Endothelial cell of umbilical vein (primary cell): Measurements from ENCODE around the gene GJB1. TPM values are rescaled to one million over a fixed set of nuclear protein-coding genes. Genes with fewer than 3 reads are reported as not detected.

Experiments used
- BruUV-seq: library from RNA; stranded (reverse); fragments of 400-500 nt; replicated peaks from 2 replicates; lab custom pipeline; 2021; lab: Mats Ljungman, UMichigan
- CTCF ChIA-PET: fragments of 300-600, 350-600 bp; sonication (Branson Sonifier 250); formaldehyde crosslinking; loops from one replicate; lab custom pipeline; 2021; ENCODE audit warnings: antibody characterized with exemption, inconsistent platforms; lab: Charles Lee
- POLR2A ChIA-PET: fragments of 300-600, 350-600 bp; sonication (Branson Sonifier 250); formaldehyde crosslinking; loops from one replicate; lab custom pipeline; 2021; ENCODE audit warnings: antibody characterized with exemption, inconsistent platforms; lab: Charles Lee
- DNase-seq: peaks from one replicate; pipeline ENCODE4 v3.0.0-alpha.2; 2011; ENCODE audit warnings: low read depth, low spot score
- FAIRE-seq: peaks from 2 replicates; lab custom pipeline; 2011; peaks lifted over from hg19 to GRCh38; lab: Jason Lieb, UNC
- H2AFZ ChIP-seq: 2 replicates; pipeline ENCODE4 v1.6.0; 2012; ENCODE audit warnings: low read depth, low read length, control low read depth, inconsistent platforms
- H3K27ac ChIP-seq: 2 replicates; pipeline ENCODE4 v1.5.1; 2011; ENCODE audit warnings: low read depth, mild to moderate bottlenecking, control low read depth, low read length, moderate library complexity; ENCODE audit not compliant: insufficient read depth
- H3K27me3 ChIP-seq, 2 experiments: 2 replicates each; pipeline versions ENCODE4 v1.6.0 to v1.6.1; 2011; ENCODE audit warnings: low read length in 2 of 2, mixed read lengths in 1 of 2; ENCODE audit not compliant: control insufficient read depth in 2 of 2, insufficient read depth in 2 of 2
- H3K36me3 ChIP-seq, 2 experiments: 2 replicates in 1 of 2; 3 replicates in 1 of 2; pipeline ENCODE4 v1.5.1; 2011; ENCODE audit warnings: low read length in 2 of 2, mild to moderate bottlenecking in 1 of 2, moderate library complexity in 1 of 2; ENCODE audit not compliant: control insufficient read depth in 2 of 2, insufficient read depth in 2 of 2; ENCODE audit errors: extremely low read depth in 1 of 2
- H3K4me1 ChIP-seq: 3 replicates; pipeline ENCODE4 v1.5.1; 2011; ENCODE audit warnings: mild to moderate bottlenecking, low read length; ENCODE audit not compliant: control insufficient read depth, insufficient read depth; ENCODE audit errors: extremely low read depth
- H3K4me2 ChIP-seq: 2 replicates; pipeline ENCODE4 v1.6.1; 2011; ENCODE audit warnings: low read length, control low read depth, mixed read lengths; ENCODE audit not compliant: insufficient read depth
- H3K4me3 ChIP-seq, 3 experiments: fragments of 200-600 bp in 1 of 3; sonication (generic), shearing (Covaris generic) in 1 of 3; replicated peaks in 1 of 3; 2 replicates each; pipeline ENCODE4 v1.5.1; 2011 to 2016; ENCODE audit warnings: control low read depth in 3 of 3, low read length in 3 of 3, mild to moderate bottlenecking in 2 of 3, inconsistent platforms in 1 of 3, low read depth in 1 of 3, moderate library complexity in 1 of 3; ENCODE audit not compliant: insufficient read depth in 1 of 3
- H3K79me2 ChIP-seq: 2 replicates; pipeline ENCODE4 v1.6.0; 2012; ENCODE audit warnings: low read length, inconsistent platforms; ENCODE audit not compliant: control insufficient read depth, insufficient read depth
- H3K9ac ChIP-seq: replicated peaks from 2 replicates; pipeline ENCODE3; 2011; ENCODE audit warnings: low read length, control low read depth; ENCODE audit not compliant: insufficient read depth; ENCODE audit errors: extremely low read depth
- H3K9me1 ChIP-seq: replicated peaks from 3 replicates; pipeline ENCODE4 v1.6.0; 2011; ENCODE audit warnings: mild to moderate bottlenecking, low read length; ENCODE audit not compliant: control insufficient read depth, insufficient read depth; ENCODE audit errors: extremely low read depth
- H3K9me3 ChIP-seq: replicated peaks from 2 replicates; pipeline ENCODE4 v1.5.1; 2012; ENCODE audit warnings: low read length, inconsistent platforms; ENCODE audit not compliant: control insufficient read depth, insufficient read depth
- H4K20me1 ChIP-seq: replicated peaks from 2 replicates; pipeline ENCODE3; 2011; ENCODE audit warnings: mild to moderate bottlenecking, low read length; ENCODE audit not compliant: control insufficient read depth, insufficient read depth; ENCODE audit errors: extremely low read depth
- EZH2 ChIP-seq: IDR thresholded peaks from 2 replicates; pipeline ENCODE4 v1.6.1; 2012; ENCODE audit warnings: borderline replicate concordance, low read depth, mild to moderate bottlenecking, moderate library complexity, low read length, inconsistent platforms; ENCODE audit not compliant: severe bottlenecking
- FOS ChIP-seq: IDR thresholded peaks from 2 replicates; pipeline ENCODE4 v1.6.1; 2011; ENCODE audit warnings: mild to moderate bottlenecking, low read length, moderate library complexity, borderline replicate concordance; ENCODE audit not compliant: insufficient read depth
- GATA2 ChIP-seq: IDR thresholded peaks from 2 replicates; pipeline ENCODE4 v1.7.0; 2011; ENCODE audit warnings: low read depth, mild to moderate bottlenecking, moderate library complexity, mixed read lengths, low read length; ENCODE audit not compliant: insufficient read length, insufficient read depth
- JUN ChIP-seq: IDR thresholded peaks from 2 replicates; pipeline ENCODE4 v1.6.1; 2011; ENCODE audit warnings: borderline replicate concordance, low read depth; ENCODE audit not compliant: insufficient read length, insufficient read depth
- MYC ChIP-seq: IDR thresholded peaks from one replicate; pipeline ENCODE4 v1.6.1; 2011; ENCODE audit warnings: mild to moderate bottlenecking, low read depth, low read length
- POLR2A ChIP-seq: IDR thresholded peaks from 2 replicates; pipeline ENCODE4 v1.6.1; 2012; ENCODE audit warnings: low read depth, mild to moderate bottlenecking, control low read depth, low read length
- POLR2AphosphoS5 ChIP-seq: IDR thresholded peaks from 2 replicates; pipeline ENCODE4 v1.6.1; 2012; ENCODE audit warnings: low read depth, mild to moderate bottlenecking, control low read depth, low read length, moderate library complexity; ENCODE audit not compliant: insufficient read depth
- dilution Hi-C: fragments of 300-500 bp; cut with MboI; formaldehyde crosslinking; loops from one replicate; pipeline ENCODE4 v1.15.0; 2019; ENCODE audit warnings: low sequenced_read_pairs; ENCODE audit not compliant: extremely low pct_ligation_motif_present
- intact Hi-C: fragments of 100-400 bp; cut with micrococcal nuclease; formaldehyde crosslinking; loops from one replicate; pipeline ENCODE4 v1.10.0; 2022
- polyA plus RNA-seq, 4 experiments: library from polyadenylated mRNA; depleted of rRNA in 3 of 4; stranded (reverse) in 3 of 4; unstranded in 1 of 4; fragments of >200 nt; gene quantifications; 2 replicates each; pipeline versions ENCODE4 v1.2.1 to v1.2.3, GENCODE V29; 2011 to 2012; ENCODE audit warnings: missing spikeins in 1 of 4
- total RNA-seq: library from RNA; stranded (reverse); gene quantifications from 2 replicates; pipeline ENCODE4 v1.2.3, GENCODE V29; 2021
- TF ChIP-seq, protein P1 (sequence below): IDR thresholded peaks from 2 replicates; pipeline ENCODE4 v1.6.1; 2011; ENCODE audit not compliant: insufficient read depth, insufficient read length
- TF ChIP-seq, protein P2 (sequence below), 2 donors: IDR thresholded peaks; 1 replicate in 1 of 2; 2 replicates in 1 of 2; pipeline ENCODE4 v1.5.1; 2011; ENCODE audit warnings: low read length in 2 of 2, mild to moderate bottlenecking in 2 of 2, moderate library complexity in 2 of 2, control low read depth in 1 of 2, inconsistent platforms in 1 of 2, low read depth in 1 of 2; ENCODE audit not compliant: insufficient read depth in 1 of 2; ENCODE audit errors: extremely low read depth in 1 of 2

GJB1 gene
- total and polyA plus RNA-seq, 2 donors (not counting 3 experiments of a cell fraction or from before 2014, with no cell fraction given), result not detected

DNA sequence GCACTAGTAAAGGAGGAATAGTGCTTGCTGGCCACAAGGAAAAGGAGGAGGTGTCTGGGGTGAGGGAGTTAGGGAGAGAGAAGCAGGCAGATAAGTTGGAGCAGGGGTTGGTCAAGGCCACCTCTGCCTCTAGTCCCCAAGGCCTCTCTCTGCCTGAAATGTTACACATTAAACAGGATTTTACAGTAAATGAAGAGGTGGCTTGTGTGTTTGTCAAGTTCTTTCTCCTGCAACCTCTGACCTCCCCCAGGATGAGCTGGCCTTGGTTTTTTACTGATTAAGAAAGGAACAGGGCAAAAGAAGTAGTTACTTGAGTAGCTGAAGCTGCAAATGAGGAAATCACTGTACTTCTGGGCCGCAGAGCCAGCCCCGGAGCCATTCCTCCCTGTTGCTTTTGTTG is 2.0 kb downstream of the GJB1 start:
- CTCF ChIA-PET, result no interaction called here
- Histone ChIP-seq H3K79me2 (no peaks in the 10 kb centered on the region), H2AFZ (no peak overlapping the region), H3K9me1 (no peaks in the 10 kb centered on the region), H3K4me2 (no peak overlapping the region), H3K36me3 (no peaks in the 10 kb centered on the region), H3K9me3 (no peaks in the 10 kb centered on the region), H3K27me3 (no peaks in the 10 kb centered on the region), H3K27ac (no peak overlapping the region), H3K9ac (no peak overlapping the region), H3K4me1 (no peaks in the 10 kb centered on the region), H4K20me1 (no peaks in the 10 kb centered on the region), H3K4me3 (no peak overlapping the region)
- FAIRE-seq (no peak), DNase-seq (no peak)
- intact Hi-C loops, result no loop called here
- dilution Hi-C loops, result no loop called here
- TF ChIP-seq, protein P1, sequence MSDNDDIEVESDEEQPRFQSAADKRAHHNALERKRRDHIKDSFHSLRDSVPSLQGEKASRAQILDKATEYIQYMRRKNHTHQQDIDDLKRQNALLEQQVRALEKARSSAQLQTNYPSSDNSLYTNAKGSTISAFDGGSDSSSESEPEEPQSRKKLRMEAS, result no peak
- TF ChIP-seq, protein P2, sequence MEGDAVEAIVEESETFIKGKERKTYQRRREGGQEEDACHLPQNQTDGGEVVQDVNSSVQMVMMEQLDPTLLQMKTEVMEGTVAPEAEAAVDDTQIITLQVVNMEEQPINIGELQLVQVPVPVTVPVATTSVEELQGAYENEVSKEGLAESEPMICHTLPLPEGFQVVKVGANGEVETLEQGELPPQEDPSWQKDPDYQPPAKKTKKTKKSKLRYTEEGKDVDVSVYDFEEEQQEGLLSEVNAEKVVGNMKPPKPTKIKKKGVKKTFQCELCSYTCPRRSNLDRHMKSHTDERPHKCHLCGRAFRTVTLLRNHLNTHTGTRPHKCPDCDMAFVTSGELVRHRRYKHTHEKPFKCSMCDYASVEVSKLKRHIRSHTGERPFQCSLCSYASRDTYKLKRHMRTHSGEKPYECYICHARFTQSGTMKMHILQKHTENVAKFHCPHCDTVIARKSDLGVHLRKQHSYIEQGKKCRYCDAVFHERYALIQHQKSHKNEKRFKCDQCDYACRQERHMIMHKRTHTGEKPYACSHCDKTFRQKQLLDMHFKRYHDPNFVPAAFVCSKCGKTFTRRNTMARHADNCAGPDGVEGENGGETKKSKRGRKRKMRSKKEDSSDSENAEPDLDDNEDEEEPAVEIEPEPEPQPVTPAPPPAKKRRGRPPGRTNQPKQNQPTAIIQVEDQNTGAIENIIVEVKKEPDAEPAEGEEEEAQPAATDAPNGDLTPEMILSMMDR (IDR thresholded peaks at IDR 0.05; ENCODE audit: extremely low read depth in 1 of 2, insufficient read depth in 1 of 2, low read depth in 1 of 2, low read length in 2 of 2), result no peak
- TF ChIP-seq POLR2AphosphoS5, result no peak
- TF ChIP-seq FOS, result no peak
- no peak for TF ChIP-seq EZH2
- no peak for TF ChIP-seq GATA2
- no peak for TF ChIP-seq POLR2A
- no peak for TF ChIP-seq JUN
- TF ChIP-seq MYC, result no peak
- BruUV-seq, result no TSS peak
- POLR2A ChIA-PET, result no interaction called here
